MM.1S (cell line): ENCODE measurements around the gene GP5.

ENCODE experiments used
- CTCF ChIP-seq: fragments of 300-600 bp; sonication (generic); IDR thresholded peaks from 2 replicates; pipeline ENCODE4 v1.5.1; 2016; ENCODE audit warnings: antibody characterized with exemption, low read length, mixed read lengths
- EZH2 ChIP-seq: fragments of 300-600 bp; sonication (generic); optimal IDR thresholded peaks from 2 replicates; pipeline ENCODE3; 2017; ENCODE audit warnings: low read depth, mild to moderate bottlenecking, antibody characterized with exemption, low read length, mixed read lengths
- EZH2phosphoT487 ChIP-seq: fragments of 300-600 bp; sonication (generic); IDR thresholded peaks from 2 replicates; pipeline ENCODE4 v1.6.1; 2018; ENCODE audit warnings: antibody characterized with exemption, low read length

- no peak for TF ChIP-seq EZH2phosphoT487
- TF ChIP-seq CTCF = no peak
- TF ChIP-seq EZH2 = no peak
Observed at GRCh38 chr3:194360568-194360967, 38.5 kb downstream of the GP5 start.
